GM03348 (cell line): ENCODE data around the gene CELA2B.
"Not testable (repeated sequence)": the region's sequence is repeated elsewhere in the genome, so short reads cannot be mapped to it uniquely, and the experiment has no call there.

Source experiments
- DNase-seq: peaks from one replicate; pipeline ENCODE4 v3.0.0; 2012; ENCODE audit warnings: low spot score

CELA2B gene

DNA sequence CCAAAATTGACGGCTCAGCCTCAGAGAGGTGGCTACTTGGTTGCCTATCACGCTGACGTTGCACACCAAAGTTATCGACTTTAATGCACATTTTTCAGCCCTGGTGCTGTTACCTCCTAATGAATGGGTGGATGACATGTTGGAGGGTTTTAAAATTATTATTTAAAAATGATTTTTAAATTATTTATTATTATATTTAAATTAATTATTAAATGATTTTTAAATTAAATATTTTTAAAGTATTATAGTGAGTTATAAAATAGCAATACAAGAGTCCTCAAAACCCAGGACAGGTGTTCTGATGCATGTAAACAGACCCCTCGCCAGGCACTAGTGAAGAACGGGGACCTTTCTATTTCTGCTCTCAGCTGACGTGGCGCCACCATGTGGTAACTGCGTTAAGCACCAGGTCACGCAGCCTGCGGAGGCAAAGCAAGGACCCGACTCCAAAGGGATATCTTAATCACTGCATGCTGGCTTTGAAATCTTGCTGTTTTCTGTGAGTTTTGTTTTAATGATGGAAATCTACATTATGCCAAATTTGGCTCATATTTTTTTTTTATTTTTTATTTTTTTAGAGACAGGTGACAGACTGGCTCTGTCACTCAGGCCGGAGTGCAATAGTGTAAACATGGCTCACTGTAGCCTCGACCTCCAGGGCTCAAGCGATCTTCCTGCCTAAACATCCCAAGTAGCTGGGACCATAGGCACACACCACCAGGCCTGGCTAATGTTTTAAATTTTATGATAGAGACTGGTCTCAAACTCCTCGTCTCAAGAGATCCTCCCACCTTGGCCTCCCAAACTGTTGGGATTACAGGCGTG lies 25.5 kb downstream of the CELA2B start:
- DNase-seq, result peak; percentile 82

DNA sequence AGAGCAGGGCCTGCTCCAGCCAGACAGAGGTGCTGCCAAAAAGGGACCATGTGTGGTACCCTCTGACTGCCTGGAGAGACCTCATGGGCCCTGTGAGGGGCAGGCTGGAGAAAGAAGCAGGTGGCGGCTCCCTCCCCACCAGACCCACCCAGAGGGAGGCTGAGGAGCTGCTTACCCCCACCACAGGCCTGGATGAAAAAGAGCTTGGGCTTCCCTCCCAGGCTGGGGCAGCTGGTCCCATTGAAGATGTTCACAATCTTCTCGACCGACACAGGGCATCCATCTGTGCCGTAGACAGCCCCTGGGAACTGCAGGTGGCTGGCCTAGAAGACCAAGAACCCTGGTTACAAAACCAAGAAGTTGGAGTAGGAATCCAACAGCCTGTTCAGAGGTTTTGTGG lies 28.5 kb downstream of the CELA2B start:
- DNase-seq, result no peak

DNA sequence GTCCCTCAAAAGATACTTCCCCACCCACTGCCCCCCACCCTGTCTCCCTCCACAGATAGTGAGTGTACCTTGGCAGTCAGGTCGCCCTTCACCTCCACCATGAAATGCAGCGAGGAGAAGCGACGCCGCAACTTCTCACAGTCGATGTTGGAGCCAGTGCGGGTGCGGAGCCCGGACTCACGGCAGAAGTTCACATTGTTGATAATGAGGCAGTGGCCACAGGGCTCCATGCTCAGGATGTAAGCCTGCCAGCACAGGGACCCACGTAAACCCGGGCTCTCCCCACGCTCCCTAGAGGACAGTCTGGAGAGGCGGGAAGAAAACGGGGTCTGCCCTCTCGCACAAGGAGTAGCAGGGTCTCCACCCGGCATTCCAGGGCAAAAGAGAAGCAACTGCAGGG lies 30.9 kb downstream of the CELA2B start:
- DNase-seq, result no peak

DNA sequence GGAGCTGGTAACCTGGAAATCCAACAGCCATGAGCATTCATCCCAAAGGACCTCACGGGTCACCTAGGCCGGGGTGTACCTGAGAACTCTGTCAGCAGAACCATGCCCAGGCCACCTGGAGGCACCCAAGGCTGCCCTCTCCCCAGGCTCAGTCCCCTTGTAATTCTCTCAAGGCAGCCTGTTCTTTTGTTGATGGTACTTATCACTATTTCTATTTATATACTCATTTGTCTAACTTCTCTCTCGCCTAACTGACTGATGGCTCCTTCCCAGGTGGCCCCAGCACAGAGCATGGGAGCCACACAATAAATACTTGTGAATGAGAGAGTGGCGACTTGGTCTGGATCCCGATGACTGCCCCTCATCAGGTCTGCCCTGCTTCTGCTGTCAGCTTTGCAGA lies 31.4 kb downstream of the CELA2B start:
- DNase-seq, result no peak

DNA sequence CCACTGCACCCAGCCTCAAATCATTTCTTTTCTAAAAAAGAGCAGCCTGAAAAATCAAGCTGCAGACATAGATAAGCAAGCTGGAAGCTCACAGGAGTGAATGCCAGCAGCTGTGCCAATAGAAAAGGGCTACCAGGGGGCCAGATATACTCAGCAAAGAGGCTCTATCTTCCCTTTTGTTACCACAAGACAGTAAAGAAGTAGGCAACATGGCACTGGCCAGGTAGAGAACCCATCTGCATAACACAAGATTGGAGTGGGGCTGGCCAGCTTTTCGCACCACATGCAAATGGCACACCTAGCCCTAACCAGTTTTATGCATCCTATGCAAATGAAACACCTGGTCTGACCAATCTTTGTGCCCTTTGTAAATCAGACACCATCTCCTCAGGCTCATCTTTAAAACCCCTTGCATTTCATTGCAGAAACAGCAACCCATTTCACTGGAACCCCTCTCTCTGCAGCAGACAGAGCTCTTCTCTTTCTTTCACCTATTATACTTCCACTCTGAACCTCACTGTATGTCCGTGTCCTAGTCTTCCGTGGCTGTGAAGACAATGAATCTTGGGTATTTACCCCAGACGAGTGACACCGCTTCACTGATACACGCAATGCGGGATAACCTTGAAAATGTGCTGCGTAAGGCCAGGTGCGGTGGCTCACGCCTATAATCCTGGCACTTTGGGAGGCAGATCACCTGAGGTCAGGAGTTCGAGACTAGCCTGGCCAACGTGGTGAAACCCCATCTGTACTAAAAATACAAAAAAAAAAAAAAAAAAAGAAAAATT lies 33.0 kb downstream of the CELA2B start:
- no peak for DNase-seq

DNA sequence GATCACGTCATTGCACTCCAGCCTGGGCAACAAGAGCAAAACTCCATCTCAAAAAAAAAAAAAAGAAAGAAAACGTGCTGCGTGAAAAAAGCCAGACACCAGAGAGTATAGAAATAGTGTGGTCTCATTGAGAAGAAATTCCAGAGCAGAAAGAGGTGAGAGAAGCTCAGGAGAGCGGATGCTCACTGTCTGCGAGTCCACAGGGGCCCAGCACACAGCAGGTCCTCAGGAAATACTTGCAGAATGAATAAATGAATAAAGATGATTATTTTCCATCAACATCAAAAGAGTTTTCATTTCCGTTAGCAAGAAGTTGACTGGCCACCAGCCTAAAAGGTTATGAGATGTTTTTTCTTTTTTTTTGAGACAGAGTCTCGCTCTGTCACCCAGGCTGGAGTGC lies 33.7 kb downstream of the CELA2B start:
- no peak for DNase-seq

DNA sequence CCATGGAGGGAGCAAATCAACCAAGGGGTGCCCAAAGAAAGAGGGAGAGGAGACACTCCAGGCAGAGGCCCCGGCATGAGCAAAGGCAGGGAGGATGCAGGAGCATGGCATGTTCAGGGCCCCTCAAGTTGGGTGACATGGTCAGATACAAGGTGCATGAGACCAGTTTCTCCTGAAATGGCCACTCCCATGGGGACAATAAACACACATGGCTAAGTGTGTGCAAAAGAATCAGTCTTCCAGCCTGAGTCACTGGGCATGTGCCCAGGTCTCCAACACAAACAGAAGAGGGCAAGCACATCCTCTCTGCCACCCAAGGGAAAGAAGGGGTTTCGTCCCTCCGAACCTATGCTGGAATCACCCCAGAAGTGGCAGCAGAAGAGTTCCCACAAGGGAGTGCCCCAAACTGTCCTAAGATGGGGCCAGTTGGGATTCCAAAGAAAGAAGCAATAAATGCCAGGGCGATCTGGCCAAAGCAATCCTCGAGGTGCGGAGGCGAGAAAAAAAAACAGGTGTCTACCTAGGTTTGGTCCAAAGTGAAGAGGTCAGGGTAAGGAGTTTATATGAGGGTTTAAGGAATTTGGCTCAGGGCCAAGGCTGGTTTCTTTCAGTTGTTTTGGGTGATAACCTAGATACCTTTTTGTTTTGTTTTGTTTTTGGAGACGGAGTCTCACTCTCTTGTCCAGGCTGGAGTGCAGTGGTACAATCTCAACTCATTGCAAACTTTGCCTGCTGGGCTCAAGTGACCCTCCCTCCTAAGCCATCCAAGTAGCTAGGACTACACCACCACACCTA lies 34.9 kb downstream of the CELA2B start:
- DNase-seq, result peak; percentile 23

DNA sequence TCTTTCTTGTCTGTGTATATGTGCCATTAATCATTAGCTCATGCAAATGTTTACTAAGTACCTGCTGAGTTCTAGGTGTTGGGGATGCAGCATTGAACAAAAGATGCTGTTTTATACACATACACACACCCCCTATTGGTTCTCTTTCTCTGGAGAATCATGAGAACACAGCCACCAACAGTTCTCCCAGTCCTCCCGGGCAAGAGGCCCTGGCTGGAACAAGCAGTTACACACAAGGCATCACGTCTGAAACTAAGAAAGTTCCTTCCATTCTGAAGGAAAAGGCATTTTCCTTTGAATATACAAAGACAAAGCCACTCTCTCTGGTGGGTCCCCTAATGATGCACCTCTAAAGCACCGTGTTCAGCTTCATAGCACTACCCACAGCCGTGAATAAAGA lies 37.3 kb downstream of the CELA2B start:
- no peak for DNase-seq

DNA sequence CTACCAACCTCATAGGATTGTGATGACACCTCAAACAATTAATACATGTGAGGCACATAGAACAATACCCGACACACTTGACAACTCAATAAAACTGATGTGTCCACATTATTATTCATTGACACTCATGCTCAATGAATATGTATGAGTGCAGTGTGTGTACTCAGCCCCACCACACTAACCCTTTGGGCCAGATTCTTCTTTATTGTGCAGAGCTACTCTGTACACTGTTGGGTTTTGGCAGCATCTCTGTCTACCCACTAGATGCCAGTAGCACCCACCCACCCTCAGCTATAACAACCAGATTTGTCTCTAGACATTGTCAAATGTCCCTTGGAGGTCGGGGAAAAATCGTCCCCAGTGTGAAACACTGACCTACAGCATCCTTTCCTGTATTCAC lies 38.0 kb downstream of the CELA2B start:
- DNase-seq, result no peak

DNA sequence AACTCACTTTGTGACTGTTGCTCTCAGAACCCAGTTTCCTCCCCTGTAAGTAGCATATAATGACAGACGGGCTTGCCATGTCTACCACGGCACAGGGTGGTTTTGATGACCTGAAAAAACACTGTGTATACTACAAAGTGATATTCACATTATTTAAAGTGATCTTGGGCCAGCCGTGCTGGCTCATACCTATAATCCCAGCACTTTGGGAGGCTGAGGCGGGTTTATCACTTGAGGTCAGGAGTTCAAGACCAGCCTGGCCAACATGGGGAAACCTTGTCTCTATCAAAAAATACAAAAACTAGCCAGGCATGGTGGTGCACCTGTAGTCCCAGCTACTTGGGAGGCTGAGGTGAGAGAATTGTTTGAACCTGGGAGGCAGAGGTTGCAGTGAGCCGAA lies 38.7 kb downstream of the CELA2B start:
- not testable (repeated sequence) for DNase-seq

DNA sequence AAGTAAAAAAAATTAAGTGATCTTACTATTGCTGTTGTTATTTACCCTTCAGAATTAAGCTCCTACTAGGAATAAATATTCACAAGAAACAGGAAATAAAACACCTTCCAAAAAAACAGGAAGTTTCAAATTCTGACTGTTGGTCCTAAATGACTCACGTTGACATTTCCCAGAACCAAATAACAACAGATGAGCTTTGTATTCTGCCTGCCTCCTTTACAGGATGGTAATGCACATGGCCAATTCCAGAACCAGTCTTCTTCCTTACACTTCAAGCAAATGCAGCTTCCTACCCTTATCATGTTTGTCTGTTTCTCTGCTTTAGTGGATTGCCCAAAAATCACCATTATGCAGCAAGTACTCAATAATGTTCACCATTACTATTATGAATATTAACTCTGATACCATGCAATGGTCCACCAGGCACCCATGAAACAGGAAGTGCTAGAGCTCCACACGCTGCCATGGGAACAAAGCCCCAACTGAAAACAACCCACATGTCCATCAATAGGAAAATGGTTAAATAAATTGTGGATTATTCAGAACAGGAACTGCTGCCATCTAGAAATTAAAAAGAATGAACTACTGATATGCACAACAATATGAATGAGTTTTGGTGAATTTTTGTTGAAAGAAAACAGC lies 39.2 kb downstream of the CELA2B start:
- DNase-seq, result no peak

DNA sequence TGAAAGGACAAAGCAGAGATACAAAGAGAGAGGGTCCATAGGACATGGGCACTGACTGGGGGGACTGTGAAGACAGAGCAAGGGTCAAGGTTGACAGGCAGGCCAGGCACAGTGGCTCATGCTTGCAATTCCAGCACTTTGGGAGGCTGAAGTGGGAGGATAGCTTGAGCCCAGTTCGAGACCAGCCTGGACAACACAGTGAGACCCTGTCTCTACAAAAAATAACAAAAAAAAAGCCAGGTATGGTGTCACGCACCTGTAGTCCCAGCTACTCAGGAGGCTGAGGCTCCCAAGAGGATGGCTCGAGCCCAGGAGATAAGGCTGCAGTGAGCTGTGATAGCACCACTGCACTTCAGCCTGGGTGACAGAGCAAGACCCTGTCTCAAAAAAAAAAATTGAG lies 43.7 kb downstream of the CELA2B start:
- no peak for DNase-seq

DNA sequence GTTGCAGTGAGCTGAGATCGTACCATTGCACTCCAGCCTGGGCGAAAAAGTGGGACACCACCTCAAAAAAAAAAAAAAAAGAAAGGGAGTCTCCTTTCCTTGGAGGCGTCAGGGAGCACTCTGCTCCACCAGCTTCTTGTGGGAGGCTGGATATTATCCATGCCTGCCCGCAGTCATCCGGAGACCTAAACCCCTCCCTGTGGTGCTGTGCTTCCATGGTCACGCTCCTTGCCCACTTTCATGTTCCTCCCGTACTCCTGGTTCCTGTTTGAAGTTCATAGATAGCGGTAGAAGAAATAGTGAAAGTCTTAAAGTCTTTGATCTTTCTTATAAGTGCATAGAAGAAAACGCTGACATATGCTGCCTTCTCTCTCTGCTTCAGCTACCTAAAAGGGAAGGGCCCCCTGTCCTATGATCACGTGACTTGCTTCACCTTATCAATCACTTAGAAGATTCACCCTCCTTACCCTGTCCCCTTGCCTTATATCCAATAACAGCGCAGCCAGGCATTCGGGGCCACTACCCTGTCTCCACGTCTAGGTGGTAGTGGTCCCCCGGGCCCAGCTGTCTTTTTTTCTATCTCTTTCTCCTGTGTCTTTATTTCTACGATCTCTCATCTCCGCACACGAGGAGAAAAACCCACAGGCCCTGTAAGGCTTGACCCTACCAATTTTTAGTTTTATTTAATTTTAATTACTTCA lies 45.5 kb downstream of the CELA2B start:
- not testable (repeated sequence) for DNase-seq

DNA sequence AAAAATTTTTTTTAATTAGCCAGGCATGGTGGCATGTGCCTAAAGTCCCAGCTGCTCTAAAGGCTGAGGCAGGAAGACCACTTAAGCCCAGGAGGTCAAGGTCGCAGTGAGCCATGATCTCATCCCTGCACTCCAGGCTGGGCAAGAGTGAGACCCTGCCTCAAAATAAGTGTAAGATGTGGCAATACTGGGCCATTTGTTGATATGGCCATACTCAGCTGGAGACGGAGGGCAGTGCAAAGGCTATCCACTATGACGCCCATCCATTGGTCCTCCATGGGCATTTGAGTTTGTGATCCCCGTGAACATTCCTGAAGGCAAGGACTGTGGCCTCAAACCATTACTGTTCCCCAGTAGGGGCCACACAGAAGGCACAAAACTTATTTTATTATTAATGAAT lies 46.6 kb downstream of the CELA2B start:
- DNase-seq, result no peak

DNA sequence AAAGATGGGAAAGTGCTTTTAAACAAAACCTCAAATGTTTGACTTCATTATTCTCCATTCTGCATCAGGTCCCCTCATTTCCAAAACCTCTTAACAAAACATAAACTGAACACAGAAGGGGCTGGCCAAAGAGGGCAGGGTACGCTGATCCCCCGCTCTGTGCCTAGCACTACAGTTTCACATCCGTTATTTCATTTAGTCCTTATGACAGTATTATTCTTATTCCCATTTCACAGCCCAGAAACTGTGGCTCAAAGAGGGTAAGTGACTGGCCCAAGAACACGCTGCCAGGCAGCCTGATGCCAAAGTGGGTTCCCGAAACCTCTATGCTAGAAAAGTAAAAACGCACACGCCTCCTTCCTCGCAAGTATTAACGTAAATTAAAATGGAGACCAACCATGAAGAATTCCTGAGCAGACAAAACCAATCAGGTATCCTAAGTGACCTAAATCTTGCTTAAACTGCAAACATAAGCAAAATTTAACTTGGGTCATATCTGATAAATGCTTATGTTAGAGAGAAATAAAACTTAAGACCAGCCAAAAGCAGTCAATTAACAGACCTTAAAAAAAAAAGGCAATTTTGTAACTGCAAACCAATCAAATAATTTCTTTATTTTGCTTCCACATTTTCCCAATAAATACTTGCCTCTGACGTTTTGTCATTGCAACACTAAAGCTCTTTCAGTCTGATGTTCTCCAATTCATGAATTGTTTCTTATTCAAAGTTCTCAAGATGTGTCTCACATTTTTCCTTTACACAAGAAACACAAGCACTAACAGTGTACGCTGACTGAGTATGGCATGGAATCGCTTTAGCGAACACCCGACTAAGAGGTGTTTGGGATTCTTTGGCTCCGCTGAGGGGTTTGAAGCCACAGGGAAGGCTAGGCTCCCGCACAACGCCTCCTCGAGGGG lies 47.5 kb downstream of the CELA2B start:
- no peak for DNase-seq

DNA sequence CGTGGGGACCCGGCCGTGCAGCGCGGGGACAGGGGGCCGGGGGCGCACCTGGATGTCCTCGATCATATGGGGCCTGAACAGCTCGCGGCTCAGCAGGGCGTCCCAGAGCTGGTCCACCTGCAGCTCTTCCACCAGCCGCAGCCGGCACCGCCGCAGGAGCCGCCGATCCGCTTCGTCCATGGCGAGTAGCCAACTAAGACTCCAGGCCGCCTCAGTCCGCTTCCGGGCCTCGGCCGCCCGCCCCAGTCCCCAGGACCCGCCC lies 48.0 kb downstream of the CELA2B start, which contains the start of gene CASP9:
Gene CASP9, minus strand, starts transcription at position 195 of the 262 bp plus-strand sequence. Its CDS starts 15 bp downstream, at position 180.
- DNase-seq, result no peak

DNA sequence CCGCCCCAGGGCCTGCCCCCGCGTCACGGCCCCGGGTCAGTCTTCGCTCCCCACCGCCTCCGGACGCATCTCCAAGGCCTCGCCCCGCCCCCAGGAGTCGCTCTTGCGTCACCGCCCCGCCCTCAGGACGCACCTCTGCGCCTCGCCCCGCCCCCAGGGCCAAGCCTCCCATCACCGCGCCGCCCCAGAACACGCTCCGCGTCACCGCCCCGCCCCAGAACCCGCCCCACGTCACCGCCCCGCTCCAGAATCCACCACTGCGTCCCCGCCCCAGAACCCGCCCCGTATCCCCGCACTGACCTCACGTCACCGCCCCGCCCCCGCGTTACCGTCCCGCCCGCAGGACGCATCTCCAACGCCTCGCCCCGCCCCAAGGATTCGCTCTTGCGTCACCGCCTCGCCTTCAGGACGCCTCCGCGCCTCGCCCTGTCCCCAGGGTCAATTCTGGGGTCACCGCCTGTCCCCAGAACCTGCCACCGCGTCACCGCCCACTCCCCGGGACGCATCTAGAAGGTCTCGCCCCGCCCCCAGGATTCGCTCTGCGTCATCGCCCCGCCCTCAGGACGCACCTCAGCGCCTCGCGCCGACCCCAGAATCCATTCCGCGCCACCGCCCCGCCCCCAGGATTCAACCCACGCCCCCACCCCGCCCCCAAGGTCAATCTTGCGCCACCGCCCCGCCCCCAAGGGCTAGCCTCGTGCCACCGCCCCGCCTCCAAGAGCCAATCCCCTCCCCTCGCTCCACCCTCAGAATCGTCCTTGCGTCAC lies 48.6 kb downstream of the CELA2B start:
- DNase-seq, result peak; percentile 97

DNA sequence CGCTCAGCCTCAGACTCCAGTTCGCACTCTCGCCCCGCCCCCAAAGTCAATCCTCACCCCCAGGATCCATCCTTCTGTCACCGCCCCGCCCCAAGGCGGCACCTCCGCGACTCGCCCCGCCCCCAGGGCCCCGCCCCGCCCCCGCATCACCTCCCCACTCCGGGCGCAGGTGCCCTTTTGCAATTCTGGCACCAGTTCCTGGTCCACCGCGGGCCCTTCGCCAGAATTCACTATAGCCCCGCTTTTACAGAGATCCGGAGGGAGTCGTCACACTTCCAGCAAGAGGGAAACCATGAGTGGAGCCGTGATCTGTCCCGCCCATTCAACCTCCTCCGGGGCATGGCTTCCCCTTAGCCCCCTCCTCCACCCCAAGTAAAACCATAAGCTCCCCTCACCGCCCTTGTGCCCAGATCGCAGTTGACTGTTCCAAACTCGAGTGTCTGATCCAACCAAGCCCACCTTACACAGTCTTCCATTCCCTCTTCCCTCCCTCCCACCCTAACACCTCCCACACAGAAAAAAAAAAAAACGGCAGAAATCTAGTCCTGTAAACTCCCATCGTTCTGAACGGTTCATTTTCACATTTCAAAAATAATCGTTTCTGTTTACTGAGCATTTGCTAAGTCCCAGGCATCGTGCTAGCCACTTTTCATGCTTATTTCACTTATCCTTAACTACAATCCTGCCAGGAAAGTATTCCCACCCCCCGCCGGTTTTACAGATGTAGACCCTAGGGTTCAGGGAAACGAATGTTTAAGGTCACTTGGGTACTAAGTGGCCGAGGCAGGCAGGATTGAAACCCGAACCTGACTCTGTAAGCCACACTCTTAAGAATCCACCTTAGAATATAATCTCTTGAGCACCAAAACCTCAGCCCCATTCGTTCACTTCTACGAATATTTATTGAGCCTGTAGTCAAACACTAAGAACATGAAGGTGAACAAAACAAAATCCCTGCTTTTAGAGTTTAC lies 49.4 kb downstream of the CELA2B start:
- no peak for DNase-seq
